ENCODE data around the gene COX19.

COX19 gene, protein sequence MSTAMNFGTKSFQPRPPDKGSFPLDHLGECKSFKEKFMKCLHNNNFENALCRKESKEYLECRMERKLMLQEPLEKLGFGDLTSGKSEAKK

DNA sequence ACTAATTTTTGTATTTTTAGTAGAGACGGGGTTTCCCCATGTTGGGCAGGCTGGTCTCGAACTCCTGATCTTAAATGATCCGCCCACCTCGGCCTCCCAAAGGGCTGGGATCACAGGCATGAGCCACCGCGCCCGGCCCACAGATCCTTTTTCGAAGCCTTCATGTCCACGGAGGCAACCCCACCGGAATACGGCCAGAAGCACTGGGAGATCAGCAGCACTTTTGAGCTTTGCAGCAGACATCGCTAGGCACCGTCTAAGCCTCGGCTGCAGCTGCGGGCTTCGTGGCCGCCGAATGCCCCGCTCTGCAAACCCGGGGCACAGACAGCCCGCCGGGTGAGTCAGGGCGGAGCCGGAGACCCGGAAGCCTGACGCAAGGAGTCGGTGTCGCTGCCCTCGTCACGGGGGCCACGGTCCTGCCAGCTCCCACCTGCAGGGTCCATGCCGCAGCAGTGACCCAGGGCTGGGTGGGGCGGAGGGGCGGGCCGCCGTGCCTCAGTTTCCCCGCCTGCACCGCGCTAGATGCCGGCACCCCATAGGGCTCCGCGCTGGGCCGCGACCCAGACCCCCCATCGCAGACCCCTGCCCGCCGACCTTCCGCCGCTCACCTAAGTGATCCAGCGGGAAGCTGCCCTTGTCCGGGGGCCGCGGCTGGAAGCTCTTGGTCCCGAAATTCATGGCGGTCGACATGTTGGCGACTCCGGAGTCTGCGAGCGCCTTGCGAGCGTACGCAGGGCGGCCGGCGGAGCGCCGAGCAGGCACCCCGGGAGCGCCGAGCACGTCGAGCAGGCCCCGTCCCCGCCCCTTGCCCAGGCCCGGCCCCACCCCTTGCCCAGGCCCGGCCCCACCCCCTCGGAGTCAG lies at the start of gene COX19:
COX19 (minus strand) TSS at position 730 of the 862 bp plus-strand sequence; CDS start at position 690, 40 bp downstream.
- DNase-seq (ENCODE audit: low read depth in 2 of 2): peak; percentile 84 to 88

DNA sequence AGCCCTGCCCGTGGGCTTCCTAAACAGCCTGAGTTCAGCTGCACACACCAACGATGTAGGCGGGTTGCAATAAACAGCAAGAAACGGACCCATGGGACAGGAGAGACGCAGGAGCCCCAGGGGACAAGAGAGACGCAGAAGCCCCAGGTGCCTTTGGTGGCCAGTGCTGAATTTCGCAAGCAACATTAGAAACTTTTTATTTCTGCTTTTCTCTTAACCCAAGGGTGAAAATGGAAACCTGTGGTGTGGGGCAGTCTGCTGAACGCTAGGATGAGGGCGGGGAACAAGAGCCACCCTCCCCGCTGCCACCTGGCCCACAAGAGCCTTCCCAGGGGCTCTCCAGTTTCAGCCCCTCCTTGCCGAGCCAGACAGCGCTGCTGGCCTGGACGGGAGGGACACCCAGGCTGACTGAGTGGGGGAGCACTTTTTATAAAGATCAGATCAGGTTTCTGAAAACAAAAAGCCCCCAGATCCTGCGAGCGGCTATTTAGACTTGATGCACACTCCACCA lies 49.0 kb upstream of the COX19 start:
- DNase-seq (ENCODE audit: low read depth in 2 of 2): no peak

DNA sequence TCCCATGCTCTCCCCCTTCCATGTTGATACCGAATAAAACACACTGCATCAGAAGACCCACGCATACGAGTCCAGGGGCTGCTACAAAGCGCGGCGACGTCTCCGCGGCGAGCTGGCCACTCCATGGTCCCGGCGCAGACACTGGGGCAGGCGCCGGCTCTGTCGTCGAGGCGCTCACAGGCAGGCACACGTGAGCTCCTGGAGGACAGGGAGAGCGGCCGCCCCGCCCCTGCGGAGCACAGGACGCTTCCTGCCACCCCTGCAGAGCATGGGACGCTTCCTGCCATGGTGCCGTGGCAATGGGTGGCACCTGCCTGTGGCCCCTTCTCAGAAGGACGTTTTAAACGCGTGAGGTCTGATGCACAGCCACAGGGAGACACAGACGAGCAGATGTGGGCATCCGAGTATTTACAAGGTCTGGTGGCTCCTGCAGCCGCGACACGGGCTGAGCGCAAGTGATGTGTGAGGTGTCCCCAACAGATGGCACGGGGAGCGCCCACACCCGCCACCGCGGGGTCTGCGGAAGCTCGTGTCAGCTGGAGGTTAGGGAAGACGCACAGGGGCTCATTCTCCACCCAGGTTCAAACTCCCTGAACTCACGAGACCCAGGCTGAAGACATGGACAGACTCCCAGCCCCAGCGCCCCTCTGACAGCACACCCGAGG lies 47.6 kb upstream of the COX19 start:
- no peak for DNase-seq (ENCODE audit: low read depth in 2 of 2)

DNA sequence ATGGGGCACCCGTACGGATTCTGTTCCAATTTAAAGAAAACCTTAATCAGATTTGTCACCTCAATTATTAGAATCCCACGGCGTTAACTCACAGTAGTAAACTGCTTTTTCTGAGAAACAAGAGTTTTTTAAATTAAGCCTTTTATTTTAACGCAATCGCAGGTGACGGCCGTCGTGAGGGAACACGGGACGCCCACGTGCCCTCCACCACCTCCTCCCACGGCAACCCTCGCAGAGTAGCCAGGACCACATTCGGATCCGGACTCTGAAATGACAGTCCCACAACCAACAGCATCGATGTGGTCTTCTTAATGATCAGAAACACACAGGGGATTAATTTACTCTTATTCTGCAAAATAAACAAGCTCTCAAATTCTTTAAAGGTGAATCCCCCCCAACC lies 47.0 kb upstream of the COX19 start:
- no peak for DNase-seq (ENCODE audit: low read depth in 2 of 2)

DNA sequence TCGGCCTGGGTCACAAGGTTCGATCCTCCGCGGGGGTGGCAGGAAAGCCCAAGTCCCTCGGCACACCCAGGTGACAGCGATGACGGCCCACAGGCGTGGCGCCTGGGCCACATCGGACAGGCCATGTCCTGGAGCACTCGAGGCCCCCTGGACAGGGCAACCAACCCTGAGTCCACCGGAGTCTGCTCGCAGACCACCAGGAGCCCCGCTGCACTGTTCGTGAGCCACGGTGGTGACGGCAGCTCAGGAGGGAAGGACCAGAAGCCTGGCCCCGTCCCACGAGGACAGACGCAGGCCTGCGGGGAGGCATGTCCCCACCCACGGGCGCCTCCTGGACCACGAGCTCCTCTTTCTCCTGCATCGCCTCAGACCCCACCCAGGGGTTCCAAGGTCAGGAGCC lies 46.6 kb upstream of the COX19 start:
- no peak for DNase-seq (ENCODE audit: low read depth in 2 of 2)

DNA sequence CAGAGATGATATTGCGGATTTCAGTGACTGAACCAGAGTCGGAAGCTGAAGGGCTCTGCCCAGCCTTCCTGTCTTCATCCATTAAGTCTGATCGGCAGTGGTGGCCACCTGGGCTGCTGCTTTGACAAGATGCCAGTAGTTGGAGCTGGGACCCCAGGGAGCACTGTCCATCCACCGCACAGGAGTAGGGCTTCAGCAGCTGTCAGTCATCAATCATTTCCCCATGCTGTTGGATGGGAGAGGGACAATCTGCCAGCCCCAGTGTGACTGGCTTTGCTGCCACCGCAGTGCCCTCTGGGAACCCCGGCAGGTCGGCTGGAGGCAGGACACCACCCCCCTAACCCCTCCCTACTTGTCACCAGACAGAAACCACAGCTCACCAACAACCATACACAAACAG lies 46.0 kb upstream of the COX19 start:
- no peak for DNase-seq (ENCODE audit: low read depth in 2 of 2)

DNA sequence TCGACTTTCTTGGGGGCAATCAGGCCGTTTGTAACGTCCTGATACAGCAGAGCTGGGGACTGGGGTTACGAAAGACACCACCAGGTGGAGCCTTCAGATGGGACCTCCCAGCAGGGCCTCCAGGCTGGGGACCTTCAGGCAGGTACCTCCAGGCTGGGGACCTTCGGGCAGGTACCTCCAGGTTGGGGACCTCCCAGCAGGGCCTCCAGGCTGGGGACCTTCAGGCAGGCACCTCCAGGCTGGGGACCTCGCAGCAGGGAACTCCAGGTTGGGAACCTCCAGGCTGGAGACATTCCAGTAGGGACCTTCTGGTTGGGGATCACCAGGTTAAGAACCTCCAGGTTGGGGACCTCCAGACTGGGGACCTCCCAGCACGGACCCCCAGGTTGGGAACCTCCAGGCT lies 45.5 kb upstream of the COX19 start:
- DNase-seq (ENCODE audit: low read depth in 2 of 2): no peak

DNA sequence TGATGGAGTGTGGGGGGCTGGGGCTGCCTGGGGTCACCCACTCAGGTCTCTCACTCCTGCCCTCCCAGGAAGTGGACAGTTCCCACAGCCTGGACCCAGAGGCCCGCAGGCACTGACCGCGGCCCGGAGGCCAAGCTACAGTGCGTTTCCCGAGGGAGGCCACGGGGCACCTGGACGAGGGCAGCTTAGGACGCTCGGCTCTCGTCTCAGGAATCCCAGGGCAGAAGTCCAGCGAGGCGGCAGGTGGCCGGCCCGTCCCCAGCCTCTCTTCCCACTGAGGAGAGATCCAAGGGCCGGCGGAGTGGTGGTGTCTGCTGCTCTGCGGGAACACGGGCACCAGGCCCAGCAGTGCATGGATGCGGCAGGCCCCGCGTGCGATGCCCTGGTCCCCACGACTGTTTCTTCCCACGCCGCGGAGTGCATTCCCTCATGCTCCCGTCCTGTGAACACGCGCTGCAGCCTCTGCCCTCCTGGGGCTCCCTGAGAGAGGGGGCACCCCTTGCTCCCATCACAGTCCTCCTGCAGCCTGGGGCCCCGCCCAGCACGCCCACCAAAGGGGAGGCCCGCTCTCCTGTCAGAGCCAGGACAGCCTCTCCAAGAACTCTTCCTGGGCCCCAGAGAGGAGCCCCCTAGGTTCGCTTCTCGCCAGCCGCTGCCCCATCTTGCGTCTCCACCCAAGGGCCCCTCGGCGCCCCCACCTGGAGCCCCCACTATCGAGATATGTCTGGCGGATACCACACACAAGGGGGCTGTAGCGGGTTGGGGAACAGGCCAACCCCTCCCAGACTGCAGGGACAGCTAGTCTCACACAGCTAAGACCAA lies 44.7 kb upstream of the COX19 start:
- DNase-seq (ENCODE audit: low read depth in 2 of 2): no peak

DNA sequence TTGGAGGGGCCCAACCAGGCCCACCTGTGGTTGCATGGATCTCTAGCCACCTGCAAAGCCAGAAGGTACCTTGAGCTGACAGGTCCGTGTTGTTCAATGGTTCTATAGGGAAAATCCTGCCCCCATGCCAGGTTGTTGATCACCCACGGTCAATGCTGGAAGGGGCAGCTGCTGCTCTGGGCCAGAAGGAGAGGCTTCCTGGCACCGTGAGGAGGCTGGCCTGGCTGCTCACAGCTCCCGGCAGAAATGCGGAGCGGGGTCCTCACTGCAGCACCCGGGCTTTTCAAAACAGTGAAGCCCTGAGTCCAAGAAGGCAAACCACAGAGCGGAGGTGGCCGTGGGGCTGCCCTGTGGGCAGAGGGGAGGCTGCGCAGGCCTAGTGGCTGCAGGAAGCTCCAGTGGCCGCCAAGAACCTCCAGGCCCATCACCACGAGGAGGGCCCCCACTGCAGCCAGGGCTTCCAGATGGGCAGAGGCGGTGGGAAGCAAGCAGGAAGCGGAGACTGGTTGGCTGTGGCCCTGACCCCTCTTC lies 44.0 kb upstream of the COX19 start:
- DNase-seq (ENCODE audit: low read depth in 2 of 2): no peak

DNA sequence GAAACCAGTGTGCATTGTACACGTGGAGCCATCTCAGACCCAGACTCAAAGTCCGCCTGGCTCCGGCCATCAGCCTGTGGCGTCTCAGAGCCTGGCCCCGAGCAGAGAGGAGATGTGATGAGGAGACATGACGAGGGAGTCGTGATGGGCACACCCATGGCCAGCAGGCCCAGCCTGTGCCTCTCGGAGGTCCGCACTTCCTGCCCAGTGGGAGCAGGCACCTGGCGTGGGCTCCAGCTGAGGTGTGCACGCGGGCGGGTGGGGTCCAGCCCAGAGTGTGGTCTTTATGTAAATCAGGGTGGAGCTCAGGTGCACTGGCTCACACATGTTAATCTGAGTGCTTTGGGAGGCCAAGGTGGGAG lies 43.0 kb upstream of the COX19 start:
- DNase-seq (ENCODE audit: low read depth in 2 of 2): no peak

DNA sequence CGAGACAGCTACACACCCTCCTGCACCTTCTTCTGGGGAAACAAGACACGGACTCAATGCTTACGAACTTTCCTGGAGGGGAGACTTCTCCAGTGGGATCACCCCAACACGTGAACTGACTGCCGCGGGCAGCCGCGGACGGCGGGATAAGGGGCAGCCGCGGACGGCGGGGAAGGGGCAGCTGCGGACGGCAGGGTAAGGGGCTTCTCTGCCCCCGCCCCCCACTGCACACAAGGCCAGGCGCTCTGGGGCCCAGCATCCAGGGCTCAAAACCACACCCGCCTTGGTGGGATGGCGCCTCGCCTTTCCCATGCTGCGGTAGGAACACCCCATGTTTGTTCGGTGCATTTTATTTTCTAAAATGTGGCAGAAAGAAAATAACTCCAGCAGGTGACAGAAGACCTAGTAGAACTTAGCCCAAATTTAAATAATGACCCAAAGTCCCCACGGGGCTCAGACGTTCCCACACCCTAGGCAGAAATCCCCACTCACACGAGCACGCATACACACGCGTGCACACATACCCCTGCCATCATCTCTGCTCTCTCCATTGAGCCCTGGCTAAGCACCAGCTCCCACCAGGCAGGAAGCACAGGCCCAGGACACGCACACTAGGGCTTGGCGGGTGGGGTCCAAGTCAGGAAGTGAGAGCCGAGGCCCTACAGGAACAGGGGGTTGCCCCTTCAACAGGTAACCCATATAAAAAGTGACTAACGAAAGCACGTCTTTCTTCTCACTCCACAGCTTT lies 42.4 kb upstream of the COX19 start:
- DNase-seq (ENCODE audit: low read depth in 2 of 2): no peak

DNA sequence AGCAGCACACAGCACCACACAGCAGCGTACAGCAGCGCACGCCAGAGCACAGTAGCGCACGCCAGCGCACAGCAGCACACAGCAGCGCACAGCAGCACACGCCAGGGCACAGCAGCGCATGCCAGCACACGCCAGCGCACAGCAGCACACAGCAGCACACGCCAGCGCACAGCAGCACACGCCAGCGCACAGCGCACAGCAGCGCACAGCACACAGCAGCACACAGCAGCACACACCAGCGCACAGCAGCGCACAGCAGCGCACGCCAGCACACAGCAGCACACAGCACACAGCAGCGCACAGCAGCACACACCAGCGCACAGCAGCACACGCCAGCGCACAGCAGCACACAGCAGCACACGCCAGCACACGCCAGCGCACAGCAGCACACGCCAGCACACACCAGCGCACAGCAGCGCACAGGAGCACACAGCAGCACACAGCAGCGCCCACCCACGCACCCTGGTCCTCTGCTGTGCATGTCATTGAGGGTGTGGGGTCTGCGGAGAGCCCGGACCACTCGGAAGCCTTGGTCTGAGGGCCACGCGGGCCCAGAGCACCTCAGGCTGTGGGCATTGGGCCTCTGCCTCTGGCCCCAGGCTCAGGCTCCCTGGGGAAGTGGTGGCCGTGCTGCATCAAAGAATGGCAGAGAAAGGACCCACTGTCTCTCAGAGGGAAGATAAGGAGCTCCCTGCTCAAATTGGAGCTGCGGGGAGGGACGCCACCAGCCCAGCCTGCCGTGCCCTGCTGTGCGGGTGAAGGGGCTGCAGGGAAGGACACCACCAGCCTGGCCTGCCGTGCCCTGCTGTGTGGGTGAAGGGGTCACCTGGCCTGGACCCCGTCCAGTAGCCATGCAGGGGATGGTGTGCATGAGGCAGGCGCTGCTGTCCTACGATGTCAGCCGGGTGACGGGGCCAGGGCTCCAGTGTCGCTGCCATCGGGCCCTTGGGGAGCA lies 41.5 kb upstream of the COX19 start:
- no peak for DNase-seq (ENCODE audit: low read depth in 2 of 2)

DNA sequence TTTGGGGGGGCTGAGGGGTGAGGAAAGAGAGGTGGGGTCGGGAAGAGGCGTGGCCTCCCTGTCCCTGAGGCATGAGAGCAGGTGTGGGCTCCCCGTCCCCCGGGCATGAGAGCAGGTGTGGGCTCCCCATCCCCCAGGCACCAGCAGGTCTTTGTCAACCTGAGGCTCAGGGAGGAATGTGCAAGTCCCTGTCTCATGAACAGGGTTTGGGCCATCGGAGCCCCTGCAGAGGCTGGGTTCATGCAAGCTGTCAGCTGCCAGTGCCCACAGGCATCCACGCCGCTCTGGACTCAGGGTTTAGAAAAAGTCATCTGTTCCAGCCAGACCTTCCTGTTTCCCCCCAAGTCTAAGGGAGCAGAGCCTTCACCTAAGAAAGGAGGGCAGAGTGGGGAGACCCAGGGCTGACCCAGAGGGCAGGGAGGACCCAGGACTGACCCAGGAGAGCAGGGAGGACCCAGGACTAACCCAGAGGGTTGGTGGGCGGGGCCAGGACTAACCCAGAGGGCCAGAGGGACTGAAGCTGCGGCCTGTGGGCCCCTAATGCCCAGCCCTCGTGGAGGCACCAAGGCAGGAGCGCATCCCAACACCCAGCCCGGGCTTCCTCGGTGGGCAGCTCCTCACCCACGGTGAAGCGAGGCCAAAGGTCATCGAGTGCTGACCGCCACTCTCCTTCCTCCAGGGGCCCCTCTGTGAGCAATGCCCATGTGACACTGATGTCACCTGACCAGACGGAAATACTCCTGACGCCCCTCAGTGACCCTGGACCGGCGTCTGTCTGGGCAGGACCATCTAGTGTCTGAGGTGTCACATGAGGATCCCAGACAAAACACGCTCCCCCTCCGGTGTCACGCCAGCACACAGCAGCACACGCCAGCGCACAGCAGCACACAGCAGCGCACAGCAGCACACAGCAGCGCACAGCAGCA lies 40.1 kb upstream of the COX19 start:
- DNase-seq (ENCODE audit: low read depth in 2 of 2): no peak

DNA sequence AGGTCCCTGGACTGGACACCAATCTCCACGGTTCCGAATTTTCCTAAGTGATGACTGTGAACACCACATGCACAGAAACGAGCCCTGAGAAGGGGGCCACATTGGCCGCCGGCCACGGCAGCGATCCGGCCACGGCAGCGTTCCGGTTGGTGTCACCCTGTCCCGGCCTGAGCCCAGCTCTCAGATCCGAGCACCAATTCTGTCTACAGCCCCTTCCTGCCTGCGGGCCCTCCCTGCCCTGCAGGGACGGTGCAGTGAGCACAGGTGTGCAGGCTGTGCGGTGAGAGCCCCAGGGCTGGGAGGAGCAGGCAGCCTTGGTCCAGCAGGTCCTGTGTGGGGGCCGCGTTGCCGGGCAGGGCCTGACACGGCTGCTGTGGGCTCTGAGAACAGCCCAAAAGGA lies 39.3 kb upstream of the COX19 start:
- no peak for DNase-seq (ENCODE audit: low read depth in 2 of 2)

DNA sequence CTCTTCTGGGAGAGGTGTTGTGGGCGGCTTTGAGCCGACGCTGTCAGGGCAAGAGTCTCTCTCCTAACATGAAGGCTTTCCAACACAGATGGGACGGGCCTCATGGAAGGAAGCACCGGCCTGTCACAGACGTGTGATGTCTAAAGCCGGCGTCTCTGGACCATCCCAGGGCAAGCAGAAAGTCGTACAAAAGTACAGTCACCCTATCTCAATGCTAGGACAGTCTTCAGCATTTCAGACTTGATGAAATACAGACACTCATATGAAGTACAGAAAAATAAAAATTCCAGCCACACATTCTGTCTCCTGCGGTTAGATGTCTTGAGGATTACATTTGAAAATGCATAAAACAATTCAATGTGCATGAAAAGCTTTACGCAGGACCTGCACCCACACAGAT lies 38.2 kb upstream of the COX19 start:
- no peak for DNase-seq (ENCODE audit: low read depth in 2 of 2)

DNA sequence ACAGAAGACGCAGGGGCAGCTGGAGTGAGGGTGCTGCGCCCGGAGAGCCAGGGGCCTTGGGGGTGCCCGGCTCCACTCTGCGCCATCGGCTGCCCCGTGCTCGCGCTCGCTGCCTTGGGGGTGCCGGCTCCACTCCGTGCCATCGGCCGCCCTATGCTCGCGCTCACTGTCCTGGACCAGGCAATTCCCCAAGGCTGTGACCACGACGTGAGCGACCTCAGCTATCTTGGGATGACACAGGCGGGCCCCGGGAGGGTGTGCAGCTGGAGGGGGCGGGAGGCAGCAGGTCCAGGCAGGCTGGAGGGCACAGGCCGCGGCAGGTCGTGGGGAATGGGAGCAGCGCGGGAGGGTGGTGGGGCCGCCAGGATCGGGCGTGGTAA lies 37.4 kb upstream of the COX19 start:
- DNase-seq (ENCODE audit: low read depth in 2 of 2): no peak

DNA sequence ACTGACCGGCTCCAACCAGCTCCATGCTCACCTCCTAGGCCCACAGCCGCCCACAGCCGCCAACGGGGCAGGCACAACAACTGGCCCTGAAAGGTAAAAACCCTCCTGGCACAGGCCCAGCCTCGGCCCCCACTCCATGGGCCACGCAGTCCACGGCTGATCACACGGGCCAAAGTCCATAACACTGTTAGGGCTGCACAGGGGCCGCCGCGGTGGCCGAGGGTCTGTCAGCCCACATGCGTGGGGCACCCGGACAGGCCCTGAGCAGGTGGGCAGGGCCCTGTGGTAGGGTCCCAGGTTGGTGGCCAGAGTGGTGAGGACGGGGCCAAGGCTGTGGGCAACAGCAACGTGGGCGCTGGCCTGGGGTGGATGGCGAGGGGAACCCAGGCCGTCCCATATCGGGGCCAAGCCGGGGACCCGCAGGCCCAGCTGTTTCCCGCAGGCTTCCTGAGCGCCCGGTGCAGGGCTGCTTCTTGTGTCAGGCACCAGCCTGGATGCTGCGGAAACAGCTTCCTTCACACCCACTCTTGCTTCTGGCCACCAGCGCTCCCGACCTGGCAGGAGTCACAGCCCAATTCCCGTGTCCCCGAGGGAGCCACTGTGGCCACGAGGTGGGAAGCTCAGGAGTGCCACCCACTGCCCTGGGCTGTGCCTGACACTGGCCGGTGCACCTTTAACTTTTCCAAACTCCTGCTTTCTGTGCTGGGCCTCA lies 36.8 kb upstream of the COX19 start:
- DNase-seq (ENCODE audit: low read depth in 2 of 2): no peak

DNA sequence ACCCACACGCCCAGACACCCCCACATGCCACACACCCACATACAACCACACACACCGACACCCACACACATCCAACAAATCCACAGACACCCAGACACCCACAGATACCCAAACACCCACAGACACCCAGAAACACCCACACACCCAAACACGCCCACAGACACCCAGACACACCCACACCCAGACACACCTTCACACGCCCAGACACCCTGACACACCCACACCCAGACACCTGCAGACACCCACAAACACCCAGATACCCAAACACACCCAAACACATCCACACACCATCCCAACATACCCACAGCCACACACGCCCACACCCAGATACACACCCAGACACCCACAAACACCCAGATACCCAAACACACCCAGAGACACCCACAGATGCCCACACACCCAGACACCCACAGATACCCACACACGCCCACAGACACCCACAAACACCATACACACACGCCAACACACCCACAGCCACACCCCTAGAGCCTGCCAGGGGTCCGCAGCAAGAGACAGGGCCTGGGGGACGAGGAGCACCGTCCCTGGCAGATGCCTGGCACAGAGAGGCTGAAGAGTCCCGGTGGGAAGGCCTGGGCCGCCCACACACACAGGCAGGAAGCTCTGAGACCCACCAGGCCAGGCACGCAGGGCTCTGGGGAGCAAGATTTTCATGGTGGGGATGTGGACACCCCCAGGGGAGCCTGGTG lies 36.1 kb upstream of the COX19 start:
- DNase-seq (ENCODE audit: low read depth in 2 of 2): no peak
